ENCODE data around the gene ZNF207. TPM values are rescaled to one million over a fixed set of nuclear protein-coding genes. Genes with fewer than 3 reads are reported as not detected.

ZNF207 gene
- total RNA-seq, 1 experiment from 2014 or later: 223 TPM

- no peak overlapping the region for H3K4me3 Mint-ChIP-seq
- no peaks in the 10 kb centered on the region for H3K4me1 Mint-ChIP-seq
- no peak for ATAC-seq
- H3K27me3 Mint-ChIP-seq (ENCODE audit: low read depth): no peaks in the 10 kb centered on the region
- no peak for DNase-seq (ENCODE audit: low spot score)
- no peaks in the 10 kb centered on the region for H3K9me3 Mint-ChIP-seq
- ChIA-PET POLR2A (interaction anchor here (0.7 kb wide), 1 partner anchor 24 kb away, joined by 3 read pairs; no protein-coding TSS in a partner anchor), CTCF (interaction anchor here (1.2 kb wide), 1 partner anchor 59 kb away, joined by 3 read pairs; the partner anchor contains the start of gene PSMD11)
- peaks cover 19% of the 10 kb centered on the region for H3K36me3 Mint-ChIP-seq
- TF ChIP-seq ATF2 (CRISPR knock-in tag; IDR thresholded peaks at IDR 0.05; ENCODE audit: borderline replicate concordance, low read depth) (no peak), PRRX2 (CRISPR knock-in tag; IDR thresholded peaks at IDR 0.05) (no peak), FOXJ3 (CRISPR knock-in tag; IDR thresholded peaks at IDR 0.05; ENCODE audit: borderline replicate concordance) (no peak), ZNF232 (CRISPR knock-in tag; IDR thresholded peaks at IDR 0.05) (no peak), JUN (CRISPR knock-in tag; IDR thresholded peaks at IDR 0.05) (no peak), CTCF (IDR thresholded peaks at IDR 0.05) (no peak), ZNF138 (CRISPR knock-in tag; conservative IDR thresholded peaks at IDR 0.05) (no peak), MYBL2 (CRISPR knock-in tag; IDR thresholded peaks at IDR 0.05) (no peak), SMAD3 (CRISPR knock-in tag; IDR thresholded peaks at IDR 0.05; ENCODE audit: borderline replicate concordance) (no peak), ESRRA (CRISPR knock-in tag; IDR thresholded peaks at IDR 0.05; ENCODE audit: borderline replicate concordance) (no peak), STAT6 (CRISPR knock-in tag; conservative IDR thresholded peaks at IDR 0.05; ENCODE audit: low read depth) (no peak), NFYB (CRISPR knock-in tag; conservative IDR thresholded peaks at IDR 0.05; ENCODE audit: low read depth) (no peak), TP53 (CRISPR knock-in tag; IDR thresholded peaks at IDR 0.05) (no peak), GABPB1 (CRISPR knock-in tag; IDR thresholded peaks at IDR 0.05) (no peak), ELF4 (CRISPR knock-in tag; IDR thresholded peaks at IDR 0.05; ENCODE audit: low read depth) (no peak), NR1H2 (CRISPR knock-in tag; IDR thresholded peaks at IDR 0.05) (no peak)
- TF ChIP-seq, protein P1, sequence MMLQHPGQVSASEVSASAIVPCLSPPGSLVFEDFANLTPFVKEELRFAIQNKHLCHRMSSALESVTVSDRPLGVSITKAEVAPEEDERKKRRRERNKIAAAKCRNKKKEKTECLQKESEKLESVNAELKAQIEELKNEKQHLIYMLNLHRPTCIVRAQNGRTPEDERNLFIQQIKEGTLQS (CRISPR knock-in tag; conservative IDR thresholded peaks at IDR 0.05): no peak
- TF ChIP-seq, protein P2, sequence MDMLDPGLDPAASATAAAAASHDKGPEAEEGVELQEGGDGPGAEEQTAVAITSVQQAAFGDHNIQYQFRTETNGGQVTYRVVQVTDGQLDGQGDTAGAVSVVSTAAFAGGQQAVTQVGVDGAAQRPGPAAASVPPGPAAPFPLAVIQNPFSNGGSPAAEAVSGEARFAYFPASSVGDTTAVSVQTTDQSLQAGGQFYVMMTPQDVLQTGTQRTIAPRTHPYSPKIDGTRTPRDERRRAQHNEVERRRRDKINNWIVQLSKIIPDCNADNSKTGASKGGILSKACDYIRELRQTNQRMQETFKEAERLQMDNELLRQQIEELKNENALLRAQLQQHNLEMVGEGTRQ (CRISPR knock-in tag; IDR thresholded peaks at IDR 0.05): no peak
- peak overlapping the region; percentile 33 for H3K27ac Mint-ChIP-seq
Observed at GRCh38 chr17:32385121-32385520, 35.2 kb downstream of the ZNF207 start.

DNA sequence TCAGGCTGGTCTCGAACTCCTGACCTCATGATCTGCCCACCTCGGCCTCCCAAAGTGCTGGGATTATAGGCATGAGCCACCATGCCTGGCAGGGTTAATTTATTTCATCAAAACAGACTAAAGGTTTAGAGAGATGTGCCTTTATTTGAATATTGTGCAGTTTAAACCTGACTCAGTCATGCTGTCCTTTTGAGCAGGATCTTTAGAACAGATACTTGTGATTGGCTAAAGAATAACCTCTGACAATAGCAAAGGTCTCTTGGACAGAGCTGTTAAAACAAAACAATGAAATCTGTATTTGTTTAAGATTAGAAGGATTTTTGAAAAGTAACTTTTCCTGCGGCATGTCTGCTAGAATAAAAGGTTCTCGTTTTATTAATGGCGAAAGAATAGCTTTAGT, 36.0 kb downstream of the ZNF207 start:
- ATAC-seq: no peak
- TF ChIP-seq CDX4 (CRISPR knock-in tag; IDR thresholded peaks at IDR 0.05; ENCODE audit: borderline replicate concordance) (no peak), GRHL2 (CRISPR knock-in tag; IDR thresholded peaks at IDR 0.05; ENCODE audit: insufficient replicate concordance, severe bottlenecking) (no peak), NR2C2 (CRISPR knock-in tag; IDR thresholded peaks at IDR 0.05) (no peak), SP1 (CRISPR knock-in tag; conservative IDR thresholded peaks at IDR 0.05) (no peak), ZNF416 (CRISPR knock-in tag; IDR thresholded peaks at IDR 0.05) (no peak), CREB1 (CRISPR knock-in tag; IDR thresholded peaks at IDR 0.05) (no peak)
- TF ChIP-seq, protein P3, sequence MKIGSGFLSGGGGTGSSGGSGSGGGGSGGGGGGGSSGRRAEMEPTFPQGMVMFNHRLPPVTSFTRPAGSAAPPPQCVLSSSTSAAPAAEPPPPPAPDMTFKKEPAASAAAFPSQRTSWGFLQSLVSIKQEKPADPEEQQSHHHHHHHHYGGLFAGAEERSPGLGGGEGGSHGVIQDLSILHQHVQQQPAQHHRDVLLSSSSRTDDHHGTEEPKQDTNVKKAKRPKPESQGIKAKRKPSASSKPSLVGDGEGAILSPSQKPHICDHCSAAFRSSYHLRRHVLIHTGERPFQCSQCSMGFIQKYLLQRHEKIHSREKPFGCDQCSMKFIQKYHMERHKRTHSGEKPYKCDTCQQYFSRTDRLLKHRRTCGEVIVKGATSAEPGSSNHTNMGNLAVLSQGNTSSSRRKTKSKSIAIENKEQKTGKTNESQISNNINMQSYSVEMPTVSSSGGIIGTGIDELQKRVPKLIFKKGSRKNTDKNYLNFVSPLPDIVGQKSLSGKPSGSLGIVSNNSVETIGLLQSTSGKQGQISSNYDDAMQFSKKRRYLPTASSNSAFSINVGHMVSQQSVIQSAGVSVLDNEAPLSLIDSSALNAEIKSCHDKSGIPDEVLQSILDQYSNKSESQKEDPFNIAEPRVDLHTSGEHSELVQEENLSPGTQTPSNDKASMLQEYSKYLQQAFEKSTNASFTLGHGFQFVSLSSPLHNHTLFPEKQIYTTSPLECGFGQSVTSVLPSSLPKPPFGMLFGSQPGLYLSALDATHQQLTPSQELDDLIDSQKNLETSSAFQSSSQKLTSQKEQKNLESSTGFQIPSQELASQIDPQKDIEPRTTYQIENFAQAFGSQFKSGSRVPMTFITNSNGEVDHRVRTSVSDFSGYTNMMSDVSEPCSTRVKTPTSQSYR (CRISPR knock-in tag; IDR thresholded peaks at IDR 0.05): no peak

More for the DNA sequence above, 36.0 kb downstream of the ZNF207 start:
- ChIA-PET POLR2A (interaction anchor here (0.6 kb wide), 2 partner anchors 9 to 157 kb away, joined by 3 to 6 read pairs; no protein-coding TSS in a partner anchor), CTCF (interaction anchor here (0.8 kb wide), 1 partner anchor 58 kb away, joined by 6 read pairs; the partner anchor contains the start of gene PSMD11)
- H3K4me3 Mint-ChIP-seq: no peak overlapping the region
- no peak for DNase-seq (ENCODE audit: low spot score)
- H3K27me3 Mint-ChIP-seq (ENCODE audit: low read depth): no peaks in the 10 kb centered on the region
- H3K4me1 Mint-ChIP-seq: no peaks in the 10 kb centered on the region
- no peak overlapping the region for H3K27ac Mint-ChIP-seq
- H3K36me3 Mint-ChIP-seq: peaks cover 11% of the 10 kb centered on the region
- H3K9me3 Mint-ChIP-seq: no peaks in the 10 kb centered on the region

Data from WTC11 (cell line).